Ectodermal cell (in vitro differentiated cells): ENCODE data around the gene ZNF577.
"Not testable (repeated sequence)": the region's sequence is repeated elsewhere in the genome, so short reads cannot be mapped to it uniquely, and the experiment has no call there.

Experiments
- H3K27ac ChIP-seq: 2 replicates; pipeline ENCODE4 v1.7.0; 2013; ENCODE audit warnings: mild to moderate bottlenecking, low read depth, low read length; ENCODE audit not compliant: insufficient read depth, poor library complexity, severe bottlenecking
- H3K27me3 ChIP-seq: 2 replicates; pipeline ENCODE4 v1.7.0; 2013; ENCODE audit warnings: mild to moderate bottlenecking, low read length; ENCODE audit not compliant: insufficient read depth, control insufficient read depth, poor library complexity, severe bottlenecking
- H3K36me3 ChIP-seq: one replicate; pipeline ENCODE4 v1.7.0; 2013; ENCODE audit warnings: low read length; ENCODE audit not compliant: control insufficient read depth, insufficient read depth
- H3K4me1 ChIP-seq: one replicate; pipeline ENCODE4 v1.7.0; 2013; ENCODE audit warnings: low read length; ENCODE audit not compliant: control insufficient read depth, insufficient read depth
- H3K4me3 ChIP-seq: 2 replicates; pipeline ENCODE4 v1.7.0; 2013; ENCODE audit warnings: low read depth, low read length, control low read depth; ENCODE audit not compliant: insufficient read depth
- H3K9me3 ChIP-seq: 2 replicates; pipeline ENCODE4 v1.7.0; 2013; ENCODE audit warnings: mild to moderate bottlenecking, low read length, moderate library complexity; ENCODE audit not compliant: control insufficient read depth
- WGBS, 2 experiments: methylation state at CpG; one replicate each; pipeline ENCODE4 v1.1.7; 2013; ENCODE audit warnings: missing lambda C conversion rate in 2 of 2; 5-methylcytosine and 5-hydroxymethylcytosine counted together

ZNF577 gene

DNA sequence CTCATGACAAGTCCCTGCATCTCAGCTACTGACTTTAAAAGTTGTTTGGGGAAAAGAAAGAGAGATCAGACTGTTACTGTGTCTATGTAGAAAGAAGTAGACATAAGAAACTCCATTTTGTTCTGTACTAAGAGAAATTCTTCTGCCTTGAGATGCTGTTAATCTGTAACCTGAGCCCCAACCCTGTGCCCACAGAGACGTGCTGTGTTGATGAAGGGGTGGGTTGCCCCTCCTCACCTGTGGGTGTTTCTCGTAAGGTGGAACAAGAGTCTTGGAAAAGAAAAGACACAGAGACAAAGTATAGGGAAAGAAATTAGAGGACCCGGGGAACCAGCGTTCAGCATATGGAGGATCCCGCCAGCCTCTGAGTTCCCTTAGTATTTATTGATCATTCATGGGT lies 20.2 kb upstream of the ZNF577 start:
- H3K27me3 ChIP-seq, H3K36me3 ChIP-seq, H3K4me3 ChIP-seq, H3K27ac ChIP-seq, H3K4me1 ChIP-seq, H3K9me3 ChIP-seq: not testable (repeated sequence)
- WGBS, 2 experiments: 64 to 69% methylated on average over 4 to 5 of the region's 5 CpGs

DNA sequence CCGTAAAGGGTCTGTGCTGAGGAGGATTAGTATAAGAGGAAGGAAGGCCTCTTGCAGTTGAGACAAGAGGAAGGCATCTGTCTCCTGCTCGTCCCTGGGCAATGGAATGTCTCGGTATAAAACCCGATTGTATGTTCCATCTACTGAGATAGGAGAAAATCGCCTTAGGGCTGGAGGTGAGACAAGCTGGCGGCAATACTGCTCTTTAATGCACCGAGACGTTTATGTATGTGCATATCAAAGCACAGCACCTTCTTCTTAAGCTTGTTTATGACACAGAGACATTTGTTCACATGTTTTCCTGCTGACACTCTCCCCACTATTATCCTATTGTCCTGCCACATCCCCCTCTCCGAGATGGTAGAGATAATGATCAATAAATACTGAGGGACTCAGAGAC lies 18.4 kb upstream of the ZNF577 start:
- peaks cover 10% of the 10 kb centered on the region for H3K36me3 ChIP-seq
- WGBS, 2 experiments: 69 to 71% methylated on average over 9 of the region's 9 CpGs
- H3K27ac ChIP-seq, H3K4me1 ChIP-seq, H3K4me3 ChIP-seq, H3K27me3 ChIP-seq, H3K9me3 ChIP-seq: not testable (repeated sequence)

DNA sequence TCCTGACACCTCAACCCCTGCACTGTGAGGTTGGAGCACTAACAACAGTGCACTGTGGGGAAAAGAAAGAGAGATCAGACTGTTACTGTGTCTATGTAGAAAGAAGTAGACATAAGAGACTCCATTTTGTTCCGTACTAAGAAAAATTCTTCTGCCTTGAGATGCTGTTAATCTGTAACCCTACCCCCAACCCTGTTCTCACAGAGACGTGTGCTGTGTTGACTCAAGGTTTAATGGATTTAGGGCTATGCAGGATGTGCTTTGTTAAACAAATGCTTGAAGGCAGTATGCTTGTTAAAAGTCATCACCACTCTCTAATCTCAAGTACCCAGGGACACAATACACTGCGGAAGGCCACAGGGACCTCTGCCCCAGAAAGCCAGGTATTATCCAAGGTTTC lies 17.9 kb upstream of the ZNF577 start:
- peaks cover 15% of the 10 kb centered on the region for H3K36me3 ChIP-seq
- WGBS, 2 experiments: 67 to 88% methylated on average over 1 to 2 of the region's 3 CpGs
- H3K27ac ChIP-seq, H3K27me3 ChIP-seq, H3K9me3 ChIP-seq, H3K4me1 ChIP-seq, H3K4me3 ChIP-seq: not testable (repeated sequence)

DNA sequence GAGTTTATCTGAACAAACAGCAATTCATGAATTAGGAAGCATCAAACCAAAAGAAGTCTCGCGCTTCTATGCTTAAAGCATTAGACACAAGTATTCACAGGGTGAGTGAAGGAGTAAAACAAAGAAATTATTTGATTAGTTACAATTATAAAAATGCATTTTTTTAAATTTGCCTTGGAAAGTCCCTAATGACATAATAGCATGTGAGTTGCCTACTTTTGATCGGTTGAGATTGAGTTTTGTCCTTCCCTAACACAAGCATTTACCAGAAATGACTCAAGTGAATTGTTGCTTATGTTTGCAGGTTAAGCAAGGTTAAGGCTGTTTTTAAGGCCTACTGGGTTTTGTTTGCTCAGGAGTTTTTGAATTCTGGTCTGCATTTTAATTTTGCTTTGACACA lies 17.5 kb upstream of the ZNF577 start:
- H3K27ac ChIP-seq: no peak overlapping the region
- peaks cover 19% of the 10 kb centered on the region for H3K36me3 ChIP-seq
- H3K4me3 ChIP-seq: peak overlapping the region; percentile 91
- no peaks in the 10 kb centered on the region for H3K27me3 ChIP-seq
- 40 to 62% methylated on average over 1 to 3 of the region's 3 CpGs for WGBS, 2 experiments
- H3K9me3 ChIP-seq: no peaks in the 10 kb centered on the region
- H3K4me1 ChIP-seq: no peaks in the 10 kb centered on the region

- Histone ChIP-seq H3K27me3 (no peaks in the 10 kb centered on the region), H3K9me3 (no peaks in the 10 kb centered on the region), H3K27ac (peak within 1 kb of the TSS; percentile 44), H3K4me3 (peak within 1 kb of the TSS; percentile 91), H3K36me3 (peaks cover 26% of the 10 kb centered on the region), H3K4me1 (no peaks in the 10 kb centered on the region)
- WGBS, 2 experiments: 0 to 1% methylated on average over 43 of the region's 43 CpGs
Measured at GRCh38 chr19:51904331-51905165, 16.8 kb upstream of the ZNF577 start, which contains the start of gene ZNF649. Gene ZNF649, minus strand, starts transcription at chr19:51905017. Its CDS starts 4,910 bp downstream, at chr19:51900107.

DNA sequence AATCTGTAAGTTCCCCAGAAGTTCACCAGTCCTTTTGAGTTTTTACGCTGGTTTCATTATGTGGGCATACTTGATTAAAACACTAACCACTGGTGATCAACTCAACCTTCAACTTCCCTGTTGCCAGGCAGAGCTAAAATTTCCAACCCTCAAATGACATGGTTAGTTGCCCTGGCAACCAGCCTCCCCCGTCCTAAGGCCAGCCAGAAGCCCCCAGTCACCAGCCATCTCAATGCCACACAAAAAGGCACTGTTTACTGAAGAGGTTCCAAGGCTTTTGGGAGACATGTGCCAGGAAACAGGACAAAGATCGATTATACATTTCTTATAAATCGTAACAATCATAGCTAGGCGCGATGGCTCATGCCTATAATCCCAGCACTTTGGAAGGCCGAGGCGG lies 15.4 kb upstream of the ZNF577 start:
- Histone ChIP-seq H3K9me3 (no peaks in the 10 kb centered on the region), H3K4me1 (no peaks in the 10 kb centered on the region), H3K36me3 (peaks cover 38% of the 10 kb centered on the region), H3K27ac (no peak overlapping the region), H3K4me3 (peak overlapping the region; percentile 91), H3K27me3 (no peaks in the 10 kb centered on the region)
- 81% methylated on average over 8 of the region's 8 CpGs for WGBS, 2 experiments

DNA sequence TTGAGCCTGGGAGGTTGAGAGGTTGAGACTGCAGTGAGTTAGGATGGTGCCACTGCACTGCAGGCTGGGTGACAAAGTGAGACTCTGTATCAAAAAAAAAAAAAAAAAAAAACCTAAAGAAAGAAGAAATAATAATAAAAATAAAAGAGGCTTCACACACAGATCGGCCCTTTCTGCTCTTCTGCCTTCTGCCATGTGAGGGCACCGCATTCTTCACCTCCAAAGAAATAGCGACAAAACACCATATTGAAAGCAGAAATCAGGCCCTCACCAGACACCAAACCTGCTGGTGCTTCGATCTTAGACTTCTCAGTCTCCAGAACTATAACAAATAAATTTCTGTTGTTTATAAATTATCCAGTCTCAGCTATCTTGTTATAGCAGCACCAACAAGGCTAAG lies 14.1 kb upstream of the ZNF577 start:
- WGBS, 2 experiments: 87 to 90% methylated on average over 4 of the region's 4 CpGs
- Histone ChIP-seq H3K4me1 (no peaks in the 10 kb centered on the region), H3K9me3 (no peaks in the 10 kb centered on the region), H3K27me3 (no peaks in the 10 kb centered on the region), H3K27ac (no peak overlapping the region), H3K4me3 (no peak overlapping the region), H3K36me3 (peaks cover 51% of the 10 kb centered on the region)

- peaks cover 74% of the 10 kb centered on the region for H3K36me3 ChIP-seq
- no peak overlapping the region for H3K27ac ChIP-seq
- no peaks in the 10 kb centered on the region for H3K4me1 ChIP-seq
- 96 to 97% methylated on average over 10 of the region's 10 CpGs for WGBS, 2 experiments
- H3K9me3 ChIP-seq: peaks cover 8% of the 10 kb centered on the region
- H3K4me3 ChIP-seq: no peak overlapping the region
- no peaks in the 10 kb centered on the region for H3K27me3 ChIP-seq
Measured at GRCh38 chr19:51891193-51891747, 3.5 kb upstream of the ZNF577 start.

DNA sequence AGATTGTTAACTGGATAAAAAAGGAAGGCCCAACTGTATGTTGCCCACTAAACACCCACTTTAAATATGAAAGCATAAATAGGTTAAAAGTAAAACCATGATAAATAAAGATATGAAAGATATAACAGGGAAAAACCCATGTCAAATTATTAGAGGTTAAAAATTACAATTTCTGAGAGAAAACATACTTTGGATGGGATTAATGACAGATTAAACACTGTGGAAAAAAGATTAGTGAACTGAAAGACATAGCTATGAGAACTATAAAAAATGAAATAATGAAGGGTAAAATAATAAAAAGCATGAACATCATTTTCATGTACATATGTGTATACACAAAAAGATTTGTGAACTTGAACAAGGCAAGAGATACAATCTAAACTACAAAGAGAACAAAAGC lies 2.2 kb upstream of the ZNF577 start:
- Histone ChIP-seq H3K4me1 (no peaks in the 10 kb centered on the region), H3K4me3 (no peak overlapping the region), H3K9me3 (peaks cover 8% of the 10 kb centered on the region), H3K27ac (no peak overlapping the region), H3K36me3 (peaks cover 61% of the 10 kb centered on the region), H3K27me3 (no peaks in the 10 kb centered on the region)

GRCh38 chr19:51884713-51885112 lies 3.0 kb downstream of the ZNF577 start:
- 86 to 100% methylated on average over 1 of the region's 2 CpGs for WGBS, 2 experiments
- H3K36me3 ChIP-seq: peaks cover 33% of the 10 kb centered on the region

More at GRCh38 chr19:51884713-51885112, 3.0 kb downstream of the ZNF577 start:
- Histone ChIP-seq H3K27ac (no peak overlapping the region), H3K4me3 (no peak overlapping the region), H3K27me3 (no peaks in the 10 kb centered on the region), H3K9me3 (peaks cover under 1% of the 10 kb centered on the region), H3K4me1 (no peaks in the 10 kb centered on the region)
